ENCODE data around the gene WDR59.

DNA sequence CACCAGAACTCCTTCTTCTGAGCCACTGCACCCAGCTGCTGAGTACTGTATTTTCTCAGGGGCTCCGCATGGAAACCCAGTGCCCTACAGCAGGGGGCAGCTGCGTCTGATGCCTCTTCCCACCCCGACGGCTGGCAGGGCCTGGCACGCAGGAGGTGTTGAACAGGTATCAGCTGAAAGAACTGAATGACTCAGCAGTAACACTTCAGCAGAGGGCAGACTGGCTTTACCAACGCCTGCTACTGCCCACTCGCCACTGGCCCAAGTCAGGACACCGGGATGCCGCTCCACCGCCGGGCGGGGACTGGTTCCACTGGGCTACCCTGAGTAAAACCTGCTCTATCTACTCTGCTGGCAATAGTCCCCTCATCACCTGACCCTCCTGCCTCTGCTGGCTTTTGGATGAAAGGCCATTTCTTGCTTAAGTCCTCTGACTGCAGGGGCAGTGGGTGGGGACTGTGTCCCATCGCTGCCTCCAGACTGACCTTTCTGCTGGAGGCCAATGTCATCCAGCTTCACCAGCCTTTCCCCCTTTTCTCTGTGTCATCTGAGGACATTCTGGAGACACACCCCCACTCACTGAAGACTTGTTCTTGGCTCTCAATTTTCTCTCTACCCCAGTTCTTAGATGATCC, 109.9 kb downstream of the WDR59 start:
- TF ChIP-seq BHLHE40 (IDR thresholded peaks at IDR 0.05; ENCODE audit: borderline replicate concordance), result no peak
- TF ChIP-seq ARNT (IDR thresholded peaks at IDR 0.05), result no peak
- no peak for TF ChIP-seq TARDBP (IDR thresholded peaks at IDR 0.05)
- no peak for TF ChIP-seq SP1 (IDR thresholded peaks at IDR 0.05)
- no peak for TF ChIP-seq SUZ12 (IDR thresholded peaks at IDR 0.05)
- no peak for TF ChIP-seq NFRKB (IDR thresholded peaks at IDR 0.05)
- no peak for TF ChIP-seq FOXK2 (IDR thresholded peaks at IDR 0.05)
- no peak for TF ChIP-seq ELF4 (IDR thresholded peaks at IDR 0.05)
- no peak for TF ChIP-seq FOXM1 (IDR thresholded peaks at IDR 0.05; ENCODE audit: borderline replicate concordance)
- no peak for TF ChIP-seq HDGF (IDR thresholded peaks at IDR 0.05; ENCODE audit: borderline replicate concordance)
- TF ChIP-seq ZNF384 (IDR thresholded peaks at IDR 0.05), result no peak
- TF ChIP-seq, protein P1, sequence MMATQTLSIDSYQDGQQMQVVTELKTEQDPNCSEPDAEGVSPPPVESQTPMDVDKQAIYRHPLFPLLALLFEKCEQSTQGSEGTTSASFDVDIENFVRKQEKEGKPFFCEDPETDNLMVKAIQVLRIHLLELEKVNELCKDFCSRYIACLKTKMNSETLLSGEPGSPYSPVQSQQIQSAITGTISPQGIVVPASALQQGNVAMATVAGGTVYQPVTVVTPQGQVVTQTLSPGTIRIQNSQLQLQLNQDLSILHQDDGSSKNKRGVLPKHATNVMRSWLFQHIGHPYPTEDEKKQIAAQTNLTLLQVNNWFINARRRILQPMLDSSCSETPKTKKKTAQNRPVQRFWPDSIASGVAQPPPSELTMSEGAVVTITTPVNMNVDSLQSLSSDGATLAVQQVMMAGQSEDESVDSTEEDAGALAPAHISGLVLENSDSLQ (IDR thresholded peaks at IDR 0.05), result no peak
- TF ChIP-seq L3MBTL2 (conservative IDR thresholded peaks at IDR 0.05), result no peak
- TF ChIP-seq LEF1 (IDR thresholded peaks at IDR 0.05; ENCODE audit: borderline replicate concordance), result no peak
